Activated CD4-positive, CD25-positive, alpha-beta regulatory T cell treated with anti-CD3 and anti-CD28 coated beads, Interleukin-2, amount 50 U/mL, for 24 hours (primary cell): ENCODE results near the gene UTS2R.

ENCODE experiments used
- ATAC-seq, 2 donors: fragments of 150-1000 bp; cut with Tn5 transposase; one replicate each; pipeline ENCODE4 v1.10.0; 2021; ENCODE audit warnings: mild to moderate bottlenecking in 1 of 2, moderate library complexity in 1 of 2

UTS2R gene

GRCh38 chr17:82390015-82390859 is 18.7 kb downstream of the UTS2R start:
- ATAC-seq = no peak

GRCh38 chr17:82390860-82391435 is 19.4 kb downstream of the UTS2R start:
- ATAC-seq = no peak

GRCh38 chr17:82391496-82392066 is 20.0 kb downstream of the UTS2R start:
- ATAC-seq = no peak

GRCh38 chr17:82392209-82392920 is 20.8 kb downstream of the UTS2R start:
- no peak for ATAC-seq

GRCh38 chr17:82392941-82393340 is 21.4 kb downstream of the UTS2R start:
- no peak for ATAC-seq

GRCh38 chr17:82394278-82394677 is 22.7 kb downstream of the UTS2R start:
- no peak for ATAC-seq

GRCh38 chr17:82396601-82397435 is 25.3 kb downstream of the UTS2R start:
- no peak for ATAC-seq

- ATAC-seq = no peak
Measured at GRCh38 chr17:82397449-82398335, 26.1 kb downstream of the UTS2R start.

- no peak for ATAC-seq
Measured at GRCh38 chr17:82399041-82399441, 27.5 kb downstream of the UTS2R start.

- ATAC-seq = no peak
Measured at GRCh38 chr17:82399601-82400101, 28.1 kb downstream of the UTS2R start.

- no peak for ATAC-seq
Measured at GRCh38 chr17:82400206-82400605, 28.6 kb downstream of the UTS2R start.

GRCh38 chr17:82400830-82401229 is 29.3 kb downstream of the UTS2R start:
- peak; percentile 78 to 90 for ATAC-seq

- ATAC-seq = no peak
Measured at GRCh38 chr17:82402865-82403264, 31.3 kb downstream of the UTS2R start.

- ATAC-seq = no peak
Measured at GRCh38 chr17:82403662-82404660, 32.4 kb downstream of the UTS2R start.

GRCh38 chr17:82405051-82405450 is 33.5 kb downstream of the UTS2R start:
- no peak for ATAC-seq

GRCh38 chr17:82406131-82406671 is 34.6 kb downstream of the UTS2R start:
- ATAC-seq = no peak

- ATAC-seq = no peak
Measured at GRCh38 chr17:82407255-82407654, 35.7 kb downstream of the UTS2R start.

- no peak for ATAC-seq
Measured at GRCh38 chr17:82408288-82408937, 36.8 kb downstream of the UTS2R start.

GRCh38 chr17:82408938-82409318 is 37.4 kb downstream of the UTS2R start:
- ATAC-seq = no peak
